NCI-H748 (cell line): ENCODE measurements around the gene C6orf141.

Experiments used
- DNase-seq: peaks from one replicate; lab custom pipeline; 2025; ENCODE audit not compliant: unreplicated experiment; lab: John Stamatoyannopoulos, UW

C6orf141 gene

GRCh38 chr6:49550492-49551077 lies at the start of gene C6orf141:
C6orf141 (plus strand) TSS chr6:49550668; CDS start chr6:49550793, 125 bp downstream.
- peak; percentile 95 for DNase-seq

GRCh38 chr6:49504666-49505065 lies 45.8 kb upstream of the C6orf141 start:
- DNase-seq = no peak

- DNase-seq = peak; percentile 22
Observed at GRCh38 chr6:49506569-49507111, 43.8 kb upstream of the C6orf141 start.

GRCh38 chr6:49509342-49509741 lies 41.1 kb upstream of the C6orf141 start:
- no peak for DNase-seq

- DNase-seq = no peak
Observed at GRCh38 chr6:49513153-49513989, 37.1 kb upstream of the C6orf141 start.

- DNase-seq = no peak
Observed at GRCh38 chr6:49514571-49515484, 35.6 kb upstream of the C6orf141 start.

GRCh38 chr6:49515485-49516146 lies 34.9 kb upstream of the C6orf141 start:
- DNase-seq = no peak

GRCh38 chr6:49516147-49516505 lies 34.3 kb upstream of the C6orf141 start:
- DNase-seq = no peak

GRCh38 chr6:49517919-49518318 lies 32.5 kb upstream of the C6orf141 start:
- DNase-seq = no peak

- no peak for DNase-seq
Observed at GRCh38 chr6:49519660-49520059, 30.8 kb upstream of the C6orf141 start.

GRCh38 chr6:49522710-49523593 lies 27.5 kb upstream of the C6orf141 start:
- DNase-seq = peak; percentile 75

GRCh38 chr6:49523901-49524300 lies 26.6 kb upstream of the C6orf141 start:
- DNase-seq = no peak

GRCh38 chr6:49524541-49524940 lies 25.9 kb upstream of the C6orf141 start:
- DNase-seq = peak; percentile 52

GRCh38 chr6:49526598-49526997 lies 23.9 kb upstream of the C6orf141 start:
- DNase-seq = no peak

GRCh38 chr6:49527320-49527719 lies 23.1 kb upstream of the C6orf141 start:
- DNase-seq = no peak

- no peak for DNase-seq
Observed at GRCh38 chr6:49528571-49528970, 21.9 kb upstream of the C6orf141 start.

GRCh38 chr6:49530141-49530776 lies 20.2 kb upstream of the C6orf141 start:
- DNase-seq = no peak

GRCh38 chr6:49531774-49532569 lies 18.5 kb upstream of the C6orf141 start:
- DNase-seq = peak; percentile 81
